SKM-1 (cell line): ENCODE results near the gene ENPP4.
A peak's percentile ranks its signal among the peaks of the same experiment; 100 is the strongest.
"Not testable (repeated sequence)": the region's sequence is repeated elsewhere in the genome, so short reads cannot be mapped to it uniquely, and the experiment has no call there.

Source experiments
- DNase-seq: peaks from one replicate; lab custom pipeline; 2025; ENCODE audit not compliant: unreplicated experiment; lab: John Stamatoyannopoulos, UW

The ENPP4 gene

GRCh38 chr6:46129629-46130511 lies at the start of gene ENPP4:
TSS of gene ENPP4 (plus strand) at chr6:46129989. CDS start at chr6:46139584, 9,595 bp downstream.
- DNase-seq = peak; percentile 82

- DNase-seq = no peak
These were observed 49.7 kb upstream of the ENPP4 start for GRCh38 chr6:46080111-46080510.

- DNase-seq = not testable (repeated sequence)
These were observed 44.1 kb upstream of the ENPP4 start for GRCh38 chr6:46085688-46086087.

GRCh38 chr6:46090115-46091079 lies 39.4 kb upstream of the ENPP4 start:
- peak; percentile 40 for DNase-seq

- no peak for DNase-seq
These were observed 38.7 kb upstream of the ENPP4 start for GRCh38 chr6:46091080-46091478.

GRCh38 chr6:46095251-46095650 lies 34.5 kb upstream of the ENPP4 start:
- DNase-seq = no peak

- DNase-seq = no peak
These were observed 32.4 kb upstream of the ENPP4 start for GRCh38 chr6:46097366-46097765.

GRCh38 chr6:46098678-46099077 lies 31.1 kb upstream of the ENPP4 start:
- no peak for DNase-seq

- DNase-seq = no peak
These were observed 29.8 kb upstream of the ENPP4 start for GRCh38 chr6:46099952-46100351.

- no peak for DNase-seq
These were observed 27.7 kb upstream of the ENPP4 start for GRCh38 chr6:46102123-46102522.

GRCh38 chr6:46103441-46104115 lies 26.2 kb upstream of the ENPP4 start:
- no peak for DNase-seq

GRCh38 chr6:46104209-46104608 lies 25.6 kb upstream of the ENPP4 start:
- DNase-seq = no peak

GRCh38 chr6:46105568-46105967 lies 24.2 kb upstream of the ENPP4 start:
- DNase-seq = no peak

GRCh38 chr6:46113370-46113769 lies 16.4 kb upstream of the ENPP4 start:
- no peak for DNase-seq

GRCh38 chr6:46115634-46116033 lies 14.2 kb upstream of the ENPP4 start:
- no peak for DNase-seq

GRCh38 chr6:46116289-46116688 lies 13.5 kb upstream of the ENPP4 start:
- DNase-seq = no peak

GRCh38 chr6:46118157-46118556 lies 11.6 kb upstream of the ENPP4 start:
- DNase-seq = no peak

GRCh38 chr6:46118836-46119235 lies 11.0 kb upstream of the ENPP4 start:
- DNase-seq = no peak

- not testable (repeated sequence) for DNase-seq
These were observed 10.1 kb upstream of the ENPP4 start for GRCh38 chr6:46119679-46120078.

GRCh38 chr6:46128476-46128875 lies 1.3 kb upstream of the ENPP4 start:
- DNase-seq = no peak

GRCh38 chr6:46129291-46129628 lies 529 bp upstream of the ENPP4 start:
- no peak for DNase-seq
